CMK (cell line): ENCODE data around the gene ZNF598.
"Not testable (repeated sequence)": the region's sequence is repeated elsewhere in the genome, so short reads cannot be mapped to it uniquely, and the experiment has no call there.

Experiments
- DNase-seq: peaks from one replicate; pipeline ENCODE4 v3.0.0-alpha.2; 2010; ENCODE audit warnings: low read depth

Gene ZNF598

DNA sequence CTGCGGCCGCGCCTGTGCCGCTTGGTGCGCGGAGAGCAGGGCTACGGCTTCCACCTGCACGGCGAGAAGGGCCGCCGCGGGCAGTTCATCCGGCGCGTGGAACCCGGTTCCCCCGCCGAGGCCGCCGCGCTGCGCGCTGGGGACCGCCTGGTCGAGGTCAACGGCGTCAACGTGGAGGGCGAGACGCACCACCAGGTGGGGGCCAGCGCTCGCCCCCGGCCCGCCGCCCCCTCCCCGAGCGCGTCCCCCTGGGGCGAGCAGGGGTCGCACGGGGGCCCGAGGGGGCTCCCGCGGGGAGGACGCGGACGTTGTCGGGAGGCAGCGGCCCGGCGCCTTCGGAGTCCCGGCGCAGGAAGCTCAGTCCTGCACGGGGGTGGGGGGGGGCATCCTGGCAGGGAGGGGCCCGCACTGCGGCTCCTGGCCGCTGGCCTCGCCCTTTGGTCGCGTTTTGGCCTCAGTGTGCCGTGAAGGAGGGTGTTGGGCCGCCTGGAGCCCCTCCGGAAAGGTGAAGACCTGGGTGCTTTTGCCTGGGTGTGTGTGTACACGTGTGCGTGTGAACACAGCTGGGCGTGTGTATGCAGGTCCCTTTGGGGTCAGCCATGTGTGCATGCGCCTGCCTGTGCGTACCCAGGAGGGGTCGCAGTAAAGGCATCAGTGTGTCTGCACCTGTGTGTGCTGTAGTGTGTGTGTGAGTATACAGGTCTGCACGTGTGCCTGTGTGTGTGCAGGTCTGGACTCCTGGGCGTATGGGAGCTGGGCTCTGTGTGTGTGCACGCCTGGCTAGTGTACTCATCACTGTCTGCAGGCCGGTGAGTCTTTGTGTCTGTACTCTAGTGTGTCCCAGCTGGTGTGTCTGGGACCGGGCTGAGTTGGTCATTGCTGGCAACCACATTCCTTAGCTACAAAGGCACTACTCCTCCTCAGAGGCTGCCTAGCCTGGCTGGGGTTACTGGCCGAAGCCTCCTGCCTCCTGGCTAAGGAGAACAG, 17.7 kb upstream of the ZNF598 start:
- no peak for DNase-seq

DNA sequence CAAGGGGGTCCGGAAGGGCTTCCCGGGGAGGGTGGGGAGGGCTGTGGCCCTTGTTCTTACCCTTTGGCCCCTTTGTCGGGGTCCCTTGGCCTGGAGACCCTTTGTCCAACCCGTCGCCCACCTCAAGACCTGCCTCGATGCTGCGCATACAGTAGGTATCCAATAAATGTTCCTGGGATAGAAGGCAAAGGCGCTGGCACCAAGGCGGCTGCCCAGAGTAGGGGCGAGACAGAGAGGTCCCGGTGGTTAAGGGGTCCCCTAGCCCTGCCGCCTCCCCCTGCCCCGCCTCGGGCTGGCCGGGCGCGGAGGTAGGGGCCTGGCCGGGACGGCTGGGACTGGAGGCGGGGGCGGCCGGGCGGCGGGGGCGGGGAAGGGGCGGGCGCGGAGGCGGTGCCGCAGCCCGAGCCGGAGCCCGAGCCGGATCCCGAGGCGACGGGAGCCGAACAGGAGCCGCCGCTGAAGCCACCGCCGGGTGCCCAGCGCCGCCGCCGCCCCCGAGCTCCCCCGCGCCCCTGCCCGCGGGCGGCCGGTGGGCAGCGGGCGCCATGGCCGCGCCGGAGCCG, 16.9 kb upstream of the ZNF598 start, which contains the start of gene NHERF2:
Gene NHERF2 (plus strand): TSS at position 442 of the 563 bp plus-strand sequence. CDS start 104 bp downstream, at position 546.
- DNase-seq = no peak

DNA sequence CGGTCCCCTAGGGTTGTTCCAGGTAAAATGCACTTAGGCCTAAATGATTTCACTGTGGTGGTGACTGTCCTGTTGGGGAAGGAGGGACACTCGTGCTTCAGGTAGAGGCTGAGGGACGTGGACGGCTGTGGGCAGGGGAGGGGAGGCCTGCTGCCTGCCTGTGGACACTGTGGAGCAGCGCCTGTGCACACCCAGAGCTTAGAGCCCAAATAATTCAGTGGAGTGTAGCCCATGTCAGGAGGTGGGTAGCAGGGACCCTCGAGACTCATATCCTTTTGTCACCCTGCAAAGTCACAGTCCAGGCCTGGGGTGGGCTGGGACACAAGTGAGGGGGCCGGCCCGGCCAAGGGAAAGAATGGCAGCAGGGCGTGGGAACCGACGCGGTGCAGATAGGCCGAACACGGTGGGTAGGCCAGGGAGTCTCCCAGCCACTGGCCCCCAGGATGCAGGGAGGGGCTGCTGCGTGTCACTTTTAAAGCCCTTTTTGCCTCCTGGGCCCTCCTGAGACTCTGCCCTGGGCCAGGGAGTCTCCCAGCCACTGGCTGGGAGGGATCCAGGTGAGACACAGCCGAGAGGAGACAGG, 16.3 kb upstream of the ZNF598 start:
- no peak for DNase-seq

DNA sequence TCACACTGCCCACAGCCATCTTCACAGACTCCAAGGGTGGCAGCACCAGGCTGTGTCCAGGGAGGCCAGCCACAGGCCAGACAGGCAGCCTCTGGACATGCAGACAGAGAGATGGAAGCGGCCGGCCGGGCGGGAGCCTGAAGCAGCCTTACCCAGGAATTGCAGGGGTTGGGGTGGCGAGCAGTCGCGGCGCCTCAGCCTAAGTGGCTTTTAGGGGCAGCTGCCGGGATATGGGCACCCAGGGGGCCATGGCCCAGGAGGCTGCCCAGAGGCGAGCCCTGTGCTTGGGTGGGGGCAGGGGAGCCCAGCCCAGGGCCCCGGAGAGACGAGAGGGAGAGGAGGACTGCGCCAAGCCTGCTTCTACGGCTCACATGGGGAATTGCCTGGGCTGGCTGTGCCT, 15.6 kb upstream of the ZNF598 start:
- DNase-seq = no peak

DNA sequence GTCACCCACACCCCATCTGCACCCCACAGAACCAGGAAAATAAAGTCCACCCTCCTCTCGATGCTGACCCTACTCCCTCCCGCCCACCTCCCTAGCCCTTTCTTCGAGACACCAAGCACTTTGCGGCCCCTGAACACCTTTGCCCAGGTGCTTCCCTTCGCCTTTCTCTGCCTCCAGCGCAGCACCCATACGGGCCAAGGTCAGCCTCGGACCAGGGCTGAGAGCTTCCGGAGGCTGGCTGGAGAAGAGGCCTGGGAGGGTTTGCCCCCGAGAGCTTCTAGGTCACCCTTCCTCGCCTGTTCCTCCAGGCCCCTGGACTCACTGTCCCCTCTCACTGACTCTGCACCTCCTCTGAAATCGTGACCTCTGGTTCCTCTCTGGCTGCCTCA, 14.4 kb upstream of the ZNF598 start:
- no peak for DNase-seq

DNA sequence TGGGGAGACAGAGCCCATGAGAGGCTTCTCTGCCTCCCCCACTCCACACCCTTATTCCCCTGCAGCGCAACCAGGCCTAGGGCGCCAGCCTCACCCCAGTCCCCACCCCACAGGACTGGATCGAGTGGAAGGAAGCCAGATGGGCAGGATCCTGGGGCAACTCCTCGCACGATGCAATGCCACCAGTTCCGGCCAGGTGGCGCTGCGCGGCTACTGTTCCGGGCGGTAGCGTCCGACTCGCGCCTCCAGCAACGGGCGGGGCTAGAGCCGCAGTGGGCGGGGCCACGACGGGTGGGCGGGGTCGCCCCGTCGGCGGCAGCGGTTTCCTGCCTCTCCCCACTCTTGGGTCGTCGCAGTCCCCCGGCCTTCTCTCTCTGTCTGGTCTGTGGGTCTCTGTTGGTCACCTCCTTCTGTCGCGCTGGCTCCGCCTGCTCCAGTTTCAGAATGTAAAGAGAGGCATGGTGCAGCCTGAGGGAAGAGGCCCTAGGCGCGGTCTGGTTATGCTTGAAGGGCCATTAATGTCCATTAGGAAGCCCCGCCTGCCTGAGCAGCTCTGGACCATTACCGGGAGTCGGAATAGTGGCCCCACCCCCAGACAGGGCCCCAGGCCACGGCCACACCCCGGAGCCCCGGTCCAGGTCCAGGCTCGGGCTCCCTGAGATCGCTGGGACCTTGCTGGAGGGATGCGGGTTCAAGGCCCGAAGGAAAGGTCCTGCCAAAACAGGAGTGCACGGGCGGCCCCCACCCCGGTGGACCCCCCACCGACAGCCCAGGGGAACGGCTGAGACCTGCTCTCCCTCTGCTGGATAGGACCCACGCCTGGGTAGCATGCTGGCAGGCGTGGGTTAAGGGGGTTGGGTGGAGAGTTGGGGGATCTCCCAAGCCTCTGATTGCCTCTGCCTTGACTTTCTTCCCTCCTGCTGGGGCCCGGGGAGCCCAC, 13.7 kb upstream of the ZNF598 start:
- no peak for DNase-seq

DNA sequence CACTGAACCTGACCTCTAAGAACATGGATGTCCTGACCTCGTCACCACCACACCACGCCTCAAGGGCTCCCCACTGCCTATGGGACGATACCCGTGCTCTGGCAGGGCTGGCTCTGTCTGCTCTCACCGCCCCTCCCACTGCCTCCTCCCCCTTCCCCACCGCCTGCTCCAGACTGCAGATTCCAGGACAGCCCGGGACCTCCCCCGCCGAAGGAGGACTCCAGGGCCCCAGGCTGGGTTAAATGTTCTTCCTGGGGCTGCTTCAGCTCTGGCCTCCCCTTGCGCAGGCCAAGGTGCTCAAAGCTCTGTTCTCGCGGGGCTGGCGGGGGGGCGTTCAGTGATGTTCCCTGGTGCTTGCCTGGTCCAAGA, 13.1 kb upstream of the ZNF598 start:
- DNase-seq = no peak

DNA sequence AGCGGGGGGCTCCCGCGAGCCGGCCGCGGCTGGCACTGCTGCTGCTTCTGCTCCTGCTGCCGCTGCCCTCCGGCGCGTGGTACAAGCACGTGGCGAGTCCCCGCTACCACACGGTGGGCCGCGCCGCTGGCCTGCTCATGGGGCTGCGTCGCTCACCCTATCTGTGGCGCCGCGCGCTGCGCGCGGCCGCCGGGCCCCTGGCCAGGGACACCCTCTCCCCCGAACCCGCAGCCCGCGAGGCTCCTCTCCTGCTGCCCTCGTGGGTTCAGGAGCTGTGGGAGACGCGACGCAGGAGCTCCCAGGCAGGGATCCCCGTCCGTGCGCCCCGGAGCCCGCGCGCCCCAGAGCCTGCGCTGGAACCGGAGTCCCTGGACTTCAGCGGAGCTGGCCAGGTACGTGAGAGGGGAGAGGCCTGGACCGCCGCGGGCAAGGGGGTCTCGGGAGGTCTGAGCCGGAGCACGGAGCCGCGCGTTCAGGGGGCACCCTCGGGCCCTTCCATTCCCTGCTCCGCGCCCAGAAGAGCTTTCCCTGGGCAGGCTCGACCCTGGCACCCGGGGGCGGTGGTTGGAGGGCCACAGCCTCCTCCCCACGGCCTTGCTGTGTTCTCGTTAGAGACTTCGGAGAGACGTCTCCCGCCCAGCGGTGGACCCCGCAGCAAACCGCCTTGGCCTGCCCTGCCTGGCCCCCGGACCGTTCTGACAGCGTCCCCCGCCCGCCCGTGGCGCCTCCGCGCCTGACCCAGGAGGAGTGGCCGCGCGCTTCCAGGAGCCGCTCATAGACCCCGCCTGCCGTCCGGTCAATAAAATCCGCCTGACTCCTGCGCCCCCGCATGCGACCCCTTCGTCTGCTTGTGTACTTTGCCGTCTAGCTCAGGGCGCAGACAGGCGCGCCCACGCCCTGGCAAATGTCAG, 10.6 kb upstream of the ZNF598 start:
- DNase-seq = no peak

DNA sequence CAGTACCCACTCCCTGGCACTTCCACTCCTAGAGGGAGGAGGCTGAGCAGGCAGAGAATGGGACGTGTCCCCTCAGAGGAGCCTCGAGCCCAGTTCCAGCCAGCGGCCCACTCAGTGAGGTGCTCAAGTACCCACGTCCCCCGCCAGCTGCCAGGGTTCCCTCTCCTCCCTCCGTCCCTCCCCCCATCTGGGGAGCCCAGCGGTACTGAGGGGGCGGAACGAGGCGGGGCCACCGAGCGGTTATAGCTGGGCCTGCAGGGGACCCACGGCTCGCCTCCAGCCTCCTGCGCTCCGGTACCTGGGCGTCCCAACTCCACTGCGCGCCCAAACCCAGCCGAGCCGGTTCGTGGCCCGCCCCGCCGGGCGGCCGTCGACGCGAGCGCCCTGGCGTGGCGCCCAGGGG, 9.9 kb upstream of the ZNF598 start, which contains the start of gene NPW:
Gene NPW (plus strand): TSS at position 268 of the 403 bp plus-strand sequence.
- DNase-seq = no peak

DNA sequence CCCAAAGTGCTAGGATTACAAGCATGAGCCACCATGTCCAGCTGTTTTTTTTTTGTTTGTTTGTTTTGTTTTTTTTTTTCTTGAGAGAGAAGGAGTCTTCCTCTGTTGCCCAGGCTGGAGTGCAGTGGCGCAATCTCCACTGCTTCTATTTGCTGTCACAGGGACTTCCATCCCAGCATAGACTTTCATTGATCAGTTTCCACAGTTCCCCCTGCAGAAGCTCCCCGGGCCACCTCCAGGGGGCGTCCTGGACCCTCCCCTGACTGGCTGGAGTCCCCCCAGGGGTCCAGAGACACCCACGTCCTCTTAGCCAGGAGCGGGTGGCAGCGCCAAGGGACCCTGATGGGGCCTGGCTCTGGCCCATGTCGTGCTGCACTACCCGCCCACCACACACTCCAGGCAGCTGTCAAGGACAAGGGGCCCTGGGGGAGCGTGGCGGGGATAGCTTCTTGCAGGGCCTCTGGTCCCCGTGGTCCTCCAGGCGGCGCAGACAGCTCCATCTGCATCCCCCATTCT, 6.8 kb upstream of the ZNF598 start:
- DNase-seq = no peak

DNA sequence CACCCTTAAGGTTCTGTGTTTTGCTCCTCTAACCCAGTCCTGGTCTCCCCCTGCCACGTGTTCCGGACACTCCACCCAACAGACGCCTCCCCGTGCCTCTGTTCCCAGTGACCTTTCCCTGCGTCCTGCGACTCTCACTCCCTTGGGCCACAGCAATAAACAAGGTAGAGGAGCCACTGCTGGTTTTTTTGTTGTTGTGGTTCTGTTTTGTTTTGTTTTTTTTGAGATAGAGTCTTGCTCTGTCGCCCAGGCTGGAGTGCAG, 6.3 kb upstream of the ZNF598 start:
- DNase-seq = no peak

DNA sequence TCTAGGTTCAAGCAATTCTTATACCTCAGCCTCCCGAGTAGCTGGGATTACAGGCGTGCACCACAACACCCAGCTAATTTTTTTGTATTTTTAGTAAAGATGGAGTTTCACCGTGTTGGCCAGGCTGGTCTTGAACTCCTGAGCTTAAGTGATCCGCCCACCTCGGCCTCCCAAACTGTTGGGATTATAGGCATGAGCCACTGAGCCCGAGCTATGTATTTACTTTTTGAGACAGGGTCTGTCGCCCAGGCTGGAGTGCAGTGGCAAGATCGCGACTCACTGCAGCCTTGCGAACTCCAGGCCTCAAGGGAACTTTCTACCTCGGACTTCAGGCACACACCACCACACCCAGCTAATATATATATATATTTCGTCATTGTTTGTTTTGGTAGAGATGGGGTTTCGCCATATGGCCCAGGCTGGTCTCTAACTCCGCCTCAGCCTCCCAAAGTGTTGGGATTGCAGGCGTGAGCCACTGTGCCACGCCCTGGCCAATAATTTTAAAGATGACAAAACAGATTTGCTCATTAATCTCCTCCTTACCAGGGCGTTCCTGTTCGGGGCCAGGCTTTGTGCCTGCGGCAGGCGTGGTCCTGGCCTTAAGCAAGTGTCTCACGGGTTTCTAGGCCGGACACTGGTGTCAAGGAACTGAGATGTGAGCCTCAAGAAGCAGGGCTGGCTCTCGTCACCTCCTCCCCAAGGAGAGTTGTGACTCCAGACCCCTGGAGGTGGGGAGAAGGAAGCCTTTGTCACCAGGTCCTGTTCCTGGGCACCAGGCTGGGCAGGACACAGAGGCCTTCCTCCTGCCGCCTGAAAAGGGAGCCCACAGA, 5.7 kb upstream of the ZNF598 start:
- DNase-seq = no peak

DNA sequence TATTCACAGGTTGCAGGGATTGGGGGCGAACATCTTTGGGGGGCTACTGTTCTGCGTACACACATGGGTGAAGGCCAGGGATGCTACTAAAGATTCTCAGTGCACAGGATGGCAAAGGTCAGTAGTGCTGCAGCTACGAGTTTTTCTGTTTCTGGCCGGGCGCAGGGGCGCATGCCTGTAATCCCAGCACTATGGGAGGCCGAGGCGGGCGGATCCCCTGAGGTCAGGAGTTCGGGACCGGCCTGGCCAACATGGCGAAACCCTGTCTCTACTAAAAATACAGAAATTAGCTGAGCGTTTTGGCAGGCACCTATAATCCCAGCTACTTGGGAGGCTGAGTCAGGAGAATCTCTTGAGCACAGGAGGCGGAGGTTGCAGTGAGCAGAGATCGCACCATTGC, 3.9 kb upstream of the ZNF598 start:
- no peak for DNase-seq

DNA sequence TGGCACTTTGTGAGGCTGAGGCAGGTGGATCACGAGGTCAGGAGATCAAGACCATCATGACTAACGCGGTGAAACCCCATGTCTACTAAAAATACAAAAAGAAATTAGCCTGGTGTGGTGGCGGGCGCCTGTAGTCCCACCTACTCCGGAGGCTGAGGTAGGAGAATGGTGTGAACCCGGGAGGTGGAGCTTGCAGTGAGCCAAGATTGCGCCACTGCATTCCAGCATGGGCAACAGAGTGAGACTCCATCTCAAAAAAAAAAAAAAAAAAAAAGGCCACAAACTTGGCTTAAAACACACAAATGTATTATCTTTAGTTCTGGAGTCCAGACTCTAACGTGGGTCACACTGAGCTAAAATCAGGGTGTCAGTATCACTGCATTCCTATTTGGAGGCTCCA, 2.1 kb upstream of the ZNF598 start:
- DNase-seq = not testable (repeated sequence)

DNA sequence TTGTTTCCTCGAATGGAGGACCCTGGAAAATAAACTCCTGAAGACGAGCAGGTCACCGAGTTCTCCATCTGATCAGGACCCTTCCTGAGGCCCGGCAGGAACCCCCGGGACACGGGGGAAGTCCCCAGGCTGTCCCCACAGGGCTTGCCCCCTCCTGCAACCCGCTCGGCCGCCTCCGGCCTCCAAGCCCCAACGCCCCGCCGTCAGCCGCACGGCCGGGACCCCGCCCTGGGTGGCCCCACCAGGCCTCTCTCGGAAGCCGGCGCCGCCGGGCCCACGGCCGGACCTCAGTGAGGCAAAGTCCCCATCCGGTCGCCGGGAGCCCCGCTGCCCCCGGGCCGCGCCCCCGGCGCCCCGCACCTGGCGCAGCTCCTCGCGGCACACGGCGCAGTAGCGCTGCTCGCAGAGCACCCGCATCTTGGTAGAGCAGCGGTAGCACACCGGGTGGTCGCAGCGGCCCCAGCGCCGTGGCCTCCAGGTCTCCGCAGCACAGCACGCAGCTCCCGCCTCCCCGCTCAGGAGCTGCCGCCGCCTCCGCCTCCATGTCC, 383 bp downstream of the ZNF598 start:
- DNase-seq = no peak

DNA sequence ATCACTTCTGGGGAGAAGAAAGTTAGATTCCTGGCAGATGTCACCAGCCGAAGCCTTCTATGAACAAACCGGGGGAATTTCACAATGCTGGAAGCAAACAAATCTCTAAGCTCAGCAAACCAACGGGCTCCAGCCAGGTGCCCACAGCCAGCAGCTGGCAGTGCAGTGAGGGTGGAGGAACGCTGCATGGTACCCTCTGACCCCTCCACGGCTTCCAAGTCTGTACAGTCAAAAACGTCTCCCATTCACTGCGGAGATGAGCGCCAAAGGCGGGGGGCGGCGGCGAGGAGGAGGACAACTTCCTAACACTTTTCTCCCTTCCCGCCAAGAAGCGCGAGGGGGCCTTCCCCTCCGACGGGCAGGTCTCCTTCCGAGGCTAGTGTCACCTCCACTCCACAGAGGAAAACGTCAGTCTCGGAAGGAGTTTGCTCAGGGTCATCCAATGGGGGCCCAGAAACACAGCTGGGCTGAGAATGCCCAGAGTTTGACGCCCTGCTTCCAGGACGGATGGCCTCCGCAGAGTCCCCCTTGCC, 924 bp downstream of the ZNF598 start:
- DNase-seq = no peak

DNA sequence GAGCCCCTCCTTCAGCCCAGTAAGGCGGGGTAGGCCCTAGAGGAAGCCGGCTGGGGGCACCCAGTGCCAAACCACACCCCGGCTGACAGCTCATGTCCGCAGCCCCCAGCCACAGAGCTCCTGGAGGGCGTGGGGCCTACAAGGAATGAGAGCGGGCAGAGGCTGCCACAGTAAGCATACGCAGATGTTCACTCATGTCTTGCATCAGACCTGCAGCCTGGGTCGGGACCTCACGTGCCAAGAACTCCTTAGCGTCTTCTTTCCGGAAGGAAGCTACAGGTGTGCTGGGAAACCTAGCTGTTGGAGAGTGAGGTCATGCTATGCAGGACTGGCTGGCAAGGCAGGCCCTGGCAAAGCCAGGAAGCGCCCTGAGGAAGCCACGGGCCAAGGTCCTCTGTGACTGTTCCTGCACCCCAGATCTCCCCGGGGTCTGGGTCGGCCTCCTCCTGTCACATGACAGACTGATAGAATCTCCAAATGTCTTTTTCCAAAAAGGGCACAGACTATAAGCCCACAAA, 1.6 kb downstream of the ZNF598 start:
- DNase-seq = no peak

DNA sequence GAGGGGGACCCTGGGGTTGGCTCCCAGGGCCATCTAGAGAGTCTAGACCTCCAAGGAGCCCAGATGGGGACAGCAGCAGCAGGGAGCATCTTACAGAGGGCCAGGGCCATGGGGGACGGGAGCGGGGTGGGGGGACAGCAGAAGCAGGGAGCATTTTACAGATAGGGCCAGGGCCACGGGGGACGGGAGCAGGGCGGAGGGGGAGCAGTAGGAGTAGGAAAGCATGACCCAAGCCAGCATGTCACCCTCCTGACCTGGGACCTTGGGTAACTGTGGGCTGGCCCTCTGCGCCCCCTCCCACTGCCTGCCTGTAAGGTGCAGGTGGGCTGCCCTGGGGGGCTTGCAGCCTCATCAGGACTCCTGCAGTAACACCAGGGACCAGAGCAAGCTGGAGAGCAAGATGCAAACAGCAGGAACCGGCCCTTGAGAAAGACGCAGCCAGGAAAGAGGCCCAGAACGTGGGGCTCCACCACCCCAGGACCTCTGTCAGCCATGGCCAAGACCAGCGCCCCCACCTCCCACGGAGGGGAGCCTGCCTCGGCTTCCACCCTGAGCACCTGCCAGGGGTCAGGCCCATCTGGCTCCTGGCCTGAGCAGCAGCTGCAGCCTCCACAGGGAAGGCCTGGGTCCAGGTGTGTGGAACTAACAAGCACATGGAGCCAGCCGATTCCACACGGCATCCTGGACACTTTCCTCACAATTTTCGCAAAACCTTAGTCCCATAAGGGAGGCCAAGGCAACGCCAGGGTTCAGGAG, 2.4 kb downstream of the ZNF598 start:
- DNase-seq = no peak
